ENCODE data around the gene ANO6.

Gene ANO6

GRCh38 chr12:45353944-45354343, 138.0 kb downstream of the ANO6 start:
- Histone ChIP-seq H3K4me1 (ENCODE audit: control insufficient read depth, insufficient read depth, low read length) (no peaks in the 10 kb centered on the region), H3K9me3 (ENCODE audit: control insufficient read depth, low read length) (no peaks in the 10 kb centered on the region), H3K36me3 (ENCODE audit: control insufficient read depth, insufficient read depth, low read length) (peaks cover 5% of the 10 kb centered on the region), H3K4me3 (ENCODE audit: low read length) (no peak overlapping the region), H3K27me3 (ENCODE audit: control insufficient read depth, insufficient read depth, low read length) (no peaks in the 10 kb centered on the region), H3K9ac (ENCODE audit: low read length) (no peak overlapping the region)

GRCh38 chr12:45354399-45354798, 138.5 kb downstream of the ANO6 start:
- Histone ChIP-seq H3K4me1 (ENCODE audit: control insufficient read depth, insufficient read depth, low read length) (no peaks in the 10 kb centered on the region), H3K4me3 (ENCODE audit: low read length) (no peak overlapping the region)

GRCh38 chr12:45355730-45356129, 139.8 kb downstream of the ANO6 start:
- H3K27me3 ChIP-seq (ENCODE audit: control insufficient read depth, insufficient read depth, low read length): no peaks in the 10 kb centered on the region
- no peaks in the 10 kb centered on the region for H3K4me1 ChIP-seq (ENCODE audit: control insufficient read depth, insufficient read depth, low read length)
- peaks cover 2% of the 10 kb centered on the region for H3K36me3 ChIP-seq (ENCODE audit: control insufficient read depth, insufficient read depth, low read length)
- no peak overlapping the region for H3K9ac ChIP-seq (ENCODE audit: low read length)
- H3K4me3 ChIP-seq (ENCODE audit: low read length): no peak overlapping the region
- H3K9me3 ChIP-seq (ENCODE audit: control insufficient read depth, low read length): no peaks in the 10 kb centered on the region

More at GRCh38 chr12:45354399-45354798, 138.5 kb downstream of the ANO6 start:
- Histone ChIP-seq H3K36me3 (ENCODE audit: control insufficient read depth, insufficient read depth, low read length) (peaks cover 5% of the 10 kb centered on the region), H3K9ac (ENCODE audit: low read length) (no peak overlapping the region), H3K27me3 (ENCODE audit: control insufficient read depth, insufficient read depth, low read length) (no peaks in the 10 kb centered on the region), H3K9me3 (ENCODE audit: control insufficient read depth, low read length) (no peaks in the 10 kb centered on the region)

GRCh38 chr12:45356822-45357538, 141.1 kb downstream of the ANO6 start:
- no peaks in the 10 kb centered on the region for H3K9me3 ChIP-seq (ENCODE audit: control insufficient read depth, low read length)
- H3K36me3 ChIP-seq (ENCODE audit: control insufficient read depth, insufficient read depth, low read length): no peaks in the 10 kb centered on the region
- H3K4me1 ChIP-seq (ENCODE audit: control insufficient read depth, insufficient read depth, low read length): no peaks in the 10 kb centered on the region
- H3K9ac ChIP-seq (ENCODE audit: low read length): no peak overlapping the region
- H3K4me3 ChIP-seq (ENCODE audit: low read length): no peak overlapping the region
- H3K27me3 ChIP-seq (ENCODE audit: control insufficient read depth, insufficient read depth, low read length): no peaks in the 10 kb centered on the region

GRCh38 chr12:45357539-45358417, 141.9 kb downstream of the ANO6 start:
- Histone ChIP-seq H3K9ac (ENCODE audit: low read length) (no peak overlapping the region), H3K27me3 (ENCODE audit: control insufficient read depth, insufficient read depth, low read length) (no peaks in the 10 kb centered on the region), H3K36me3 (ENCODE audit: control insufficient read depth, insufficient read depth, low read length) (no peaks in the 10 kb centered on the region), H3K4me3 (ENCODE audit: low read length) (no peak overlapping the region), H3K4me1 (ENCODE audit: control insufficient read depth, insufficient read depth, low read length) (no peaks in the 10 kb centered on the region), H3K9me3 (ENCODE audit: control insufficient read depth, low read length) (no peaks in the 10 kb centered on the region)

GRCh38 chr12:45362291-45362690, 146.4 kb downstream of the ANO6 start:
- Histone ChIP-seq H3K27me3 (ENCODE audit: control insufficient read depth, insufficient read depth, low read length) (no peaks in the 10 kb centered on the region), H3K9me3 (ENCODE audit: control insufficient read depth, low read length) (no peaks in the 10 kb centered on the region), H3K9ac (ENCODE audit: low read length) (no peak overlapping the region), H3K4me1 (ENCODE audit: control insufficient read depth, insufficient read depth, low read length) (no peaks in the 10 kb centered on the region), H3K36me3 (ENCODE audit: control insufficient read depth, insufficient read depth, low read length) (no peaks in the 10 kb centered on the region), H3K4me3 (ENCODE audit: low read length) (no peak overlapping the region)

- Histone ChIP-seq H3K4me3 (ENCODE audit: low read length) (no peak overlapping the region), H3K36me3 (ENCODE audit: control insufficient read depth, insufficient read depth, low read length) (no peaks in the 10 kb centered on the region)
These were observed 148.0 kb downstream of the ANO6 start for GRCh38 chr12:45363903-45364302.

GRCh38 chr12:45368841-45369489, 153.1 kb downstream of the ANO6 start:
- Histone ChIP-seq H3K4me1 (ENCODE audit: control insufficient read depth, insufficient read depth, low read length) (no peaks in the 10 kb centered on the region), H3K9ac (ENCODE audit: low read length) (no peak overlapping the region), H3K4me3 (ENCODE audit: low read length) (no peak overlapping the region), H3K27me3 (ENCODE audit: control insufficient read depth, insufficient read depth, low read length) (no peaks in the 10 kb centered on the region), H3K9me3 (ENCODE audit: control insufficient read depth, low read length) (no peaks in the 10 kb centered on the region), H3K36me3 (ENCODE audit: control insufficient read depth, insufficient read depth, low read length) (no peaks in the 10 kb centered on the region)

More at GRCh38 chr12:45363903-45364302, 148.0 kb downstream of the ANO6 start:
- H3K9me3 ChIP-seq (ENCODE audit: control insufficient read depth, low read length): no peaks in the 10 kb centered on the region
- H3K4me1 ChIP-seq (ENCODE audit: control insufficient read depth, insufficient read depth, low read length): no peaks in the 10 kb centered on the region
- H3K27me3 ChIP-seq (ENCODE audit: control insufficient read depth, insufficient read depth, low read length): no peaks in the 10 kb centered on the region
- H3K9ac ChIP-seq (ENCODE audit: low read length): no peak overlapping the region

- no peaks in the 10 kb centered on the region for H3K4me1 ChIP-seq (ENCODE audit: control insufficient read depth, insufficient read depth, low read length)
- H3K36me3 ChIP-seq (ENCODE audit: control insufficient read depth, insufficient read depth, low read length): no peaks in the 10 kb centered on the region
- H3K9me3 ChIP-seq (ENCODE audit: control insufficient read depth, low read length): no peaks in the 10 kb centered on the region
- H3K27me3 ChIP-seq (ENCODE audit: control insufficient read depth, insufficient read depth, low read length): no peaks in the 10 kb centered on the region
- H3K4me3 ChIP-seq (ENCODE audit: low read length): no peak overlapping the region
- H3K9ac ChIP-seq (ENCODE audit: low read length): no peak overlapping the region
These were observed 161.9 kb downstream of the ANO6 start for GRCh38 chr12:45377815-45378214.

- Histone ChIP-seq H3K4me3 (ENCODE audit: low read length) (no peak overlapping the region), H3K27me3 (ENCODE audit: control insufficient read depth, insufficient read depth, low read length) (no peaks in the 10 kb centered on the region), H3K36me3 (ENCODE audit: control insufficient read depth, insufficient read depth, low read length) (no peaks in the 10 kb centered on the region), H3K4me1 (ENCODE audit: control insufficient read depth, insufficient read depth, low read length) (no peaks in the 10 kb centered on the region), H3K9me3 (ENCODE audit: control insufficient read depth, low read length) (no peaks in the 10 kb centered on the region), H3K9ac (ENCODE audit: low read length) (no peak overlapping the region)
These were observed 163.4 kb downstream of the ANO6 start for GRCh38 chr12:45379261-45379660.

GRCh38 chr12:45381351-45381750, 165.5 kb downstream of the ANO6 start:
- H3K36me3 ChIP-seq (ENCODE audit: control insufficient read depth, insufficient read depth, low read length): no peaks in the 10 kb centered on the region
- H3K4me3 ChIP-seq (ENCODE audit: low read length): no peak overlapping the region
- no peaks in the 10 kb centered on the region for H3K27me3 ChIP-seq (ENCODE audit: control insufficient read depth, insufficient read depth, low read length)
- H3K9ac ChIP-seq (ENCODE audit: low read length): no peak overlapping the region
- H3K4me1 ChIP-seq (ENCODE audit: control insufficient read depth, insufficient read depth, low read length): no peaks in the 10 kb centered on the region
- H3K9me3 ChIP-seq (ENCODE audit: control insufficient read depth, low read length): no peaks in the 10 kb centered on the region

GRCh38 chr12:45388545-45388944, 172.7 kb downstream of the ANO6 start:
- H3K4me1 ChIP-seq (ENCODE audit: control insufficient read depth, insufficient read depth, low read length): no peaks in the 10 kb centered on the region
- no peak overlapping the region for H3K9ac ChIP-seq (ENCODE audit: low read length)
- no peaks in the 10 kb centered on the region for H3K36me3 ChIP-seq (ENCODE audit: control insufficient read depth, insufficient read depth, low read length)
- no peaks in the 10 kb centered on the region for H3K27me3 ChIP-seq (ENCODE audit: control insufficient read depth, insufficient read depth, low read length)
- H3K9me3 ChIP-seq (ENCODE audit: control insufficient read depth, low read length): no peaks in the 10 kb centered on the region
- no peak overlapping the region for H3K4me3 ChIP-seq (ENCODE audit: low read length)

All from mucosa of stomach (tissue), 1 donor.